ENCODE measurements around the gene FAM124B. TPM values are rescaled to one million over a fixed set of nuclear protein-coding genes. Genes with fewer than 3 reads are reported as not detected.
"Not testable (repeated sequence)": the region's sequence is repeated elsewhere in the genome, so short reads cannot be mapped to it uniquely, and the experiment has no call there.

FAM124B gene
- polyA plus RNA-seq, 12 donors, result 4.3 to 10.5 (median 7.8) TPM; not detected in 2

GRCh38 chr2:224416656-224417360, 14.9 kb upstream of the FAM124B start:
- no peak for DNase-seq

GRCh38 chr2:224413381-224413780, 11.5 kb upstream of the FAM124B start:
- DNase-seq, result no peak

GRCh38 chr2:224412141-224413015, 10.5 kb upstream of the FAM124B start:
- peak; percentile 30 for DNase-seq

- DNase-seq, result no peak
These were observed 9.1 kb upstream of the FAM124B start for GRCh38 chr2:224410946-224411561.

GRCh38 chr2:224408676-224409075, 6.8 kb upstream of the FAM124B start:
- no peak for DNase-seq

- no peak for DNase-seq
These were observed 5.4 kb upstream of the FAM124B start for GRCh38 chr2:224407241-224407701.

GRCh38 chr2:224405841-224406370, 4.0 kb upstream of the FAM124B start:
- DNase-seq, result no peak

GRCh38 chr2:224405412-224405811, 3.5 kb upstream of the FAM124B start:
- DNase-seq, result no peak

- no peak for DNase-seq
These were observed 2.9 kb upstream of the FAM124B start for GRCh38 chr2:224404796-224405195.

- no peak for DNase-seq
These were observed 1.8 kb upstream of the FAM124B start for GRCh38 chr2:224403657-224404056.

GRCh38 chr2:224400886-224401632, 848 bp downstream of the FAM124B start:
- no peak for DNase-seq

- DNase-seq, result no peak
These were observed 1.6 kb downstream of the FAM124B start for GRCh38 chr2:224400174-224400810.

- DNase-seq, result no peak
These were observed 3.6 kb downstream of the FAM124B start for GRCh38 chr2:224398289-224398688.

GRCh38 chr2:224397100-224397499, 4.8 kb downstream of the FAM124B start:
- DNase-seq, result not testable (repeated sequence)

GRCh38 chr2:224395620-224396390, 6.1 kb downstream of the FAM124B start:
- DNase-seq, result no peak

GRCh38 chr2:224393157-224393872, 8.6 kb downstream of the FAM124B start:
- no peak for DNase-seq

GRCh38 chr2:224392545-224392944, 9.4 kb downstream of the FAM124B start:
- no peak for DNase-seq

GRCh38 chr2:224389317-224389716, 12.6 kb downstream of the FAM124B start:
- no peak for DNase-seq

GRCh38 chr2:224386876-224387275, 15.0 kb downstream of the FAM124B start:
- no peak for DNase-seq

Data from muscle of arm (tissue), 12 donors.